ENCODE data around the gene CISTR. TPM values are rescaled to one million over a fixed set of nuclear protein-coding genes. Genes with fewer than 3 reads are reported as not detected.

Gene CISTR
- total and polyA plus RNA-seq, 2 donors (not counting 1 experiment from before 2014, with no cell fraction given), result not detected

DNA sequence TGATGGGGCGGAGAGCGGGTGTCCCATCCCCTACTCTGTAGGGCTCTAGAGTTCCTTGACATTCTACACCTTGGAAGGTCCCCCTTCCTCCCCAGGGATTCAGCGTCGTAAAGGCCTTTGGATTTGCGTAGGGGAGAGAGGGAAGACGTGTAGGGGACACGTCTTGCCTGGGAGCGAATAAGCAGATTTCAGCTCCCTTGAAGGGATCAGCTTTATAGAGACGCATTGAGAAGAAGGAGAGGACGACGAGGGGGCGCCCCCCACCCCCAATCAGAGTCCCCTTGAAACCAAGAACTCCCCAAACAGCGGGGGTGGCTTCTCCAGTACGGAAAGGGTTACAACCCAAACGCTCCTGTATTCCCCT, 24.9 kb downstream of the CISTR start:
- ChIA-PET POLR2A (interaction anchor here (0.5 to 0.6 kb wide), 2 partner anchors 257 to 620 kb away, joined by 3 read pairs; no protein-coding TSS in a partner anchor), CTCF (interaction anchor here (1.2 to 17.5 kb wide), 5 partner anchors 11 to 30 kb away, joined by 4 to 254 read pairs (median 8); partner anchors contain the start of gene CISTR)
- H3K4me1 ChIP-seq (ENCODE audit: control insufficient read depth in 2 of 2, insufficient read depth in 2 of 2, low read length in 2 of 2), result peaks cover 13 to 21% of the 10 kb centered on the region in 2 donors
- no peaks in the 10 kb centered on the region for H3K27me3 ChIP-seq (replicated peaks in 1 of 4; ENCODE audit: control extremely low read depth in 1 of 4, control insufficient read depth in 3 of 4, insufficient read depth in 4 of 4, low read length in 3 of 4)
- peaks cover 7% of the 10 kb centered on the region for H3K27me3 Mint-ChIP-seq
- peak overlapping the region; percentile 80 for H3K4me2 ChIP-seq (replicated peaks; ENCODE audit: low read depth, low read length, poor library complexity, severe bottlenecking)
- H3K9me3 Mint-ChIP-seq (ENCODE audit: insufficient read depth), result no peaks in the 10 kb centered on the region
- H3K36me3 ChIP-seq (replicated peaks in 1 of 2; ENCODE audit: control extremely low read depth in 1 of 2, control insufficient read depth in 1 of 2, extremely low read depth in 1 of 2, insufficient read depth in 2 of 2, low read length in 1 of 2), result peaks cover 2 to 35% of the 10 kb centered on the region in 2 experiments
- peak overlapping the region; percentile 82 for H3K27ac Mint-ChIP-seq
- DNase-seq (no peak), ATAC-seq (ENCODE audit: low read depth) (no peak)
- 0% methylated on average over 6 of the region's 15 CpGs for WGBS (ENCODE audit: insufficient coverage)
- peak overlapping the region; percentile 71 for H3K9ac ChIP-seq (ENCODE audit: low read length)
- no peaks in the 10 kb centered on the region for H3K9me3 ChIP-seq (ENCODE audit: control extremely low read depth in 1 of 3, control insufficient read depth in 2 of 3, insufficient read depth in 1 of 3, low read length in 2 of 3)
- H3K79me2 ChIP-seq (ENCODE audit: control insufficient read depth, insufficient read depth, low read length), result peaks cover 19% of the 10 kb centered on the region
- peaks cover 12% of the 10 kb centered on the region for H4K20me1 ChIP-seq (ENCODE audit: control insufficient read depth, insufficient read depth, low read length, poor library complexity, severe bottlenecking)
- intact Hi-C loops (cut with micrococcal nuclease), result loop anchor here (1.0 to 10.0 kb wide), 9 partner anchors 20 to 632 kb away; partner anchors contain the start of genes ATF7, CBX5, CISTR and HNRNPA1
- no peak for TF ChIP-seq EZH2 (IDR thresholded peaks at IDR 0.05; ENCODE audit: borderline replicate concordance, insufficient read depth, low read depth, low read length, poor library complexity, severe bottlenecking)
- no peak for TF ChIP-seq CTCF (IDR thresholded peaks at IDR 0.05)
- H3K4me1 Mint-ChIP-seq, result peaks cover 22% of the 10 kb centered on the region
- peak overlapping the region; percentile 86 for H2AFZ ChIP-seq (ENCODE audit: insufficient read depth, low read depth, low read length, poor library complexity, severe bottlenecking)
- peak overlapping the region; percentile 51 to 96 (median 85) for H3K4me3 ChIP-seq (ENCODE audit: control extremely low read depth in 1 of 5, extremely low read depth in 1 of 5, insufficient read depth in 1 of 5, low read depth in 2 of 5, low read length in 4 of 5)
- H3K27ac ChIP-seq (ENCODE audit: low read length in 2 of 2), result peak overlapping the region in 1 of 2 donors; percentile 53
- peak overlapping the region; percentile 91 for H3K4me3 Mint-ChIP-seq

DNA sequence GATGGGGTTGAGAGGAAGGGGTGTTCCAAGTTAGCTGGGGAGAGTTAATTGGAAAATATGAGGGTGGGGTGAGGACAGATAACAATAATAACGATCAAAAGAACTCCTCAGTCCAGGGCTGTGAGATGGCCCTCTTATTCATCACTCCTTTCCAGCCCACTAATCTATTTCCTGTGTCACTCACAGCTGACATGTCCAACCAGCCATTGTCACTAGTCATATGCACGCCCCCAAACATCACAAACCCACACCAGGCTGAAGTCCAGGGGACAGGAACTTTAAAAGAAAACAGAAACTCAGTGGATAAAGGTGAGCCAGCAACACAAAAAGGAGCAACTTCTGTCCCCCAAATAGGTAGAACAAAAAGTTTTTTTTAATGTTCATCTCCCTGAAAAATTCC, 25.4 kb downstream of the CISTR start:
- peaks cover 22% of the 10 kb centered on the region for H3K4me1 Mint-ChIP-seq
- intact Hi-C loops (cut with micrococcal nuclease), result loop anchor here (2.0 to 10.0 kb wide), 4 partner anchors 20 to 488 kb away; partner anchors contain the start of gene PCBP2
- ATAC-seq (ENCODE audit: low read depth) (no peak), DNase-seq (peak; percentile 14)
- Histone ChIP-seq H3K4me3 (ENCODE audit: control extremely low read depth in 1 of 5, extremely low read depth in 1 of 5, insufficient read depth in 1 of 5, low read depth in 2 of 5, low read length in 4 of 5) (peak overlapping the region in 3 of 5 experiments; percentile 81 to 88 (median 85)), H3K27ac (ENCODE audit: low read length in 2 of 2) (no peak overlapping the region), H2AFZ (ENCODE audit: insufficient read depth, low read depth, low read length, poor library complexity, severe bottlenecking) (peak overlapping the region; percentile 86), H3K36me3 (replicated peaks in 1 of 2; ENCODE audit: control extremely low read depth in 1 of 2, control insufficient read depth in 1 of 2, extremely low read depth in 1 of 2, insufficient read depth in 2 of 2, low read length in 1 of 2) (peaks cover 2 to 41% of the 10 kb centered on the region in 2 experiments), H3K79me2 (ENCODE audit: control insufficient read depth, insufficient read depth, low read length) (peaks cover 19% of the 10 kb centered on the region), H3K4me1 (ENCODE audit: control insufficient read depth in 2 of 2, insufficient read depth in 2 of 2, low read length in 2 of 2) (peaks cover 13 to 21% of the 10 kb centered on the region in 2 donors), H3K9ac (ENCODE audit: low read length) (peak overlapping the region; percentile 71), H3K4me2 (replicated peaks; ENCODE audit: low read depth, low read length, poor library complexity, severe bottlenecking) (peak overlapping the region; percentile 80), H4K20me1 (ENCODE audit: control insufficient read depth, insufficient read depth, low read length, poor library complexity, severe bottlenecking) (peaks cover 12% of the 10 kb centered on the region), H3K9me3 (ENCODE audit: control extremely low read depth in 1 of 3, control insufficient read depth in 2 of 3, insufficient read depth in 1 of 3, low read length in 2 of 3) (no peaks in the 10 kb centered on the region), H3K27me3 (replicated peaks in 1 of 4; ENCODE audit: control extremely low read depth in 1 of 4, control insufficient read depth in 3 of 4, insufficient read depth in 4 of 4, low read length in 3 of 4) (no peaks in the 10 kb centered on the region)
- TF ChIP-seq CTCF (IDR thresholded peaks at IDR 0.05) (no peak), EZH2 (IDR thresholded peaks at IDR 0.05; ENCODE audit: borderline replicate concordance, insufficient read depth, low read depth, low read length, poor library complexity, severe bottlenecking) (no peak)
- WGBS (ENCODE audit: insufficient coverage), result 0% methylated on average over 1 of the region's 2 CpGs
- ChIA-PET CTCF (interaction anchor here (1.2 to 17.5 kb wide), 5 partner anchors 11 to 31 kb away, joined by 4 to 254 read pairs (median 8); partner anchors contain the start of gene CISTR), POLR2A (no interaction called here)
- H3K27me3 Mint-ChIP-seq, result peaks cover 5% of the 10 kb centered on the region
- H3K27ac Mint-ChIP-seq, result peak overlapping the region; percentile 10
- no peaks in the 10 kb centered on the region for H3K9me3 Mint-ChIP-seq (ENCODE audit: insufficient read depth)
- H3K4me3 Mint-ChIP-seq, result peak overlapping the region; percentile 91

Measured in B cell (primary cell).